HG03060 (cell line): ENCODE measurements around the gene GAST.
"Not testable (repeated sequence)": the region's sequence is repeated elsewhere in the genome, so short reads cannot be mapped to it uniquely, and the experiment has no call there.

ENCODE experiments used
- ATAC-seq: cut with Tn5 transposase; IDR thresholded peaks from one replicate; pipeline ENCODE4 v1.9.1; 2021; ENCODE audit warnings: low read depth, moderate number of reproducible peaks; ENCODE audit not compliant: unreplicated experiment

Gene GAST

DNA sequence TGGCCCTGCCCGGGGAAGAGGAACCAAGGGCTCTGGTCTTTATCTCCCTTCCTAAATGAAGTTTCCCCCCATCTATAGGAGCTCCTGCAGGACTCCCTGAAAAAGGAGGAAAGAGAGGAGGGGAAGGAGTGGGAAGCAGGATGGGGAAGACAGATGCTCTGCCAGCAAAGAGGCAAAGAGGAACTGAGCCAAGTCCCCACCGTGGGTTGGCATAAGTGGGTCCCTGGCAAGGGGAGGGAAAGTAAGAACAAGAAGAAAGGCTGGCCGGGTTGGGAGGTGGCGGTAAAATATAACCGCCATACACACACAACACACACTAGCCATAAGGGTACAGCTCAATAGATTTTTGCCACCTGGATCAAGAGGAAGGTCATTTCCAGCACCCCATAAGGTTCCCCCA, 29.5 kb upstream of the GAST start:
- no peak for ATAC-seq

DNA sequence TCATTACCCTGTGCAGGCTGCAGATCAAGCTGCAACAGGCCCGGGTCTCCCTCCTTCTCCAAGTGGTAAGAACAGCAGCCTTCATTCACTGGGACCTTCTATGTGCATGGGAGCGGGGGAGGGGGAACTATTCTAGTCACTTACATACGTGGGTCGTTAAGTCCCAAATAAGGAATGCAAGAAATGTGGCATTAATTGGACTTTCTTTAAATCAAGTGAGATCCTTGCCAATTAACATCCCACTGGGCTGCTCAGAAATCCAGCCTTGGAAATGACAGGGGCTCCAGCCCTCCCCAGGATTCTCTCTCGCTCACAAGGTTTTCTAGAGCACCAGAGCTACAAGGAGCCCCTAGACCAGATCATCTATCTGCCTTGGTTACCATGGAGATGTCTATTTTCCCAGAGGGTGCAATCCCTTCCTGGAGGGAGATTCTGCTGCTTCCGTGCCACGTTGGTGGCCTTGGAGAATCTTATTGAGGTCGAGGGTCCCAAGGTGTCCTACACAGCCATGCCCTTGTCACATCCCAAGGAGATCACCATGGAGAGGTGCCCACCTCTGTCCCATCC, 28.6 kb upstream of the GAST start:
- no peak for ATAC-seq

DNA sequence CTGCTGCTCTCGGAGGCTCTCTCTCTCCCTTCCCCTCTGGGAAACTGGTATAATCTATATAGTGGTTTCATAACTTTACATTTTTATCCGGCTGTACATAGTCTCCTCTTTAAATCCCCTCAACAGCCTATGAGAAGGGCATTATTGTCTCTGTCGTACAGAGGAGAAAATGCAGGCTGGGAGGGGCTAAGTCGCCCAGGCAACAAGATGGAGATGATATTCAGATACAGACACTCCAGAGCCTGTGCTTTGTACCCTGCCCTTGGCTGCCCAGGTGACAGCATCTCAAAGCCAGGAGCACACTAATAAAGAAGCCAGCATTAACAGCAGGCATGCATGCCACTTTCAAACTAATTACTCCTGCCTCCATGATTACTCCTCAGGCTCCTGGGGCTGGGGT, 28.1 kb upstream of the GAST start:
- ATAC-seq, result no peak

DNA sequence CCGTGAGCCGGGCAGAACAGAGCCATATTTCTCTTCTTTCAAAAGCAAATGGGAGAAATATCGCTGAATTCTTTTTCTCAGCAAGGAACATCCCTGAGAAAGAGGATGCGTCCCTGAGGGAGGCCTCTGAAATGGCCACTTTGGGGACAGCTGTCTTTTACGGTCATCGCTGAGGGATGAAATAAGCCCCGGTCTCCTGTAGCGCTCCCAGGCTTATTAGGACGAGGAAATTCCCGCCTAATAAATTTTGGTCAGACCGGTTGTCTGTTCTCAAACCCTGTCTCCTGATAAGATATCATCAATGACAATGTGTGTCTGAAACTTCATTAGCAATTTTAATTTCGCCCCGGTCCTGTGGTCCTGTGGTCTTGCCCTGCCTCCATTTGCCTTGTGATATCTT, 26.4 kb upstream of the GAST start:
- ATAC-seq, result not testable (repeated sequence)

DNA sequence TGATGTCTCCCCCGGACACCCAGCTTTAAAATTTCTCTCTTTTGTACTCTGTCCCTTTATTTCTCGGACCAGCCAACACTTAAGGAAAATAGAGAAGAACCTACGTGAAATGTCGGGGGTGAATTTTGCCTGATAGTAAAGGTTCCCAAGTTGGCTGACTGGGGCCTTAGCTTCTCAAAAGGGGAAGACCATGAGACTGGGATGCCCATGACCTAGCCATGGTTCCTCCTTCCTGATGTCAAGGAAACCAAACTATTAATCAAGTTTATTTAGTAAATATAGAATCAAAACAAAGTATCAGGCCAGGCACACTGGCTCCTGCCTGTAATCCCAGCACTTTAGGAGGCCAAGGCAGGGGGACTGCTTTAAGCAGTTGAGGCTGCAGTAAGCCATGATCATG, 25.9 kb upstream of the GAST start:
- no peak for ATAC-seq

DNA sequence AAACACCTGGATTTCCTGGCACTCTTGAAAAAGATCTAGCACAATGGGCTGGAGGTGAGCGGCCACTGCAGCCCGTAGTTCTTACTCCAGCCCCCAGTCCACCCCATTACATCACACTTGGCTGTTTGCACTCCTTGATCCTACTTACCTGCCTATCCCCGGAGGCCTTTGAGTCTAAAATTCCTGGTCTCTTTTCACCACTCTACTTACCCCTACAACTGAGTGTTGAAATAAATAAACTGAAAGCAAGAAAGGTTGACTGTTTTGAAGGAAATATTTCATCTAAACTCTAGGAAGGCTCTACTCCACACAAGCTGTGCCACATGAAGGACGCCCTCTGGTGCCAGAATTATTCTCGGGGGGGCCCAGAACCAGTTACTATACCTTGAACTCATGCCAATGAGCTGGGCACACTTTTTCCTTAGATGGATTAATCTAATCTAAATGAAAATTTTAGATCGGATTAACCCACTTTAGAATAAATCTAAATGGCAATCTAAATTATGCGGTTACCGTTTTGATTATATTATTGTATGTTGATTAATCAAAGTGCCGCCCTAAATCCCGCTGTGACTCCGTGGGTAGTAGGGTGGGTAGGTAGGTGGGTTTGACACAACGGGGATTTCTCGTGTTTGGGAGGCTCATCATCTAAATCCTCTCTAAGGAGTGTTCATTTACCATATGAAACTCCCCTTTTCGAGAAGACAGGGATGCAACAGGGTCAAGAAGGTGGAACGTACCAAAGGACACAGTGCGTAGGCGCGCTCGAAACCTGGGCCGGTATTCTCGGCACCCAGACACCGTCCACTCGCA, 24.1 kb upstream of the GAST start:
- ATAC-seq, result peak; percentile 3

DNA sequence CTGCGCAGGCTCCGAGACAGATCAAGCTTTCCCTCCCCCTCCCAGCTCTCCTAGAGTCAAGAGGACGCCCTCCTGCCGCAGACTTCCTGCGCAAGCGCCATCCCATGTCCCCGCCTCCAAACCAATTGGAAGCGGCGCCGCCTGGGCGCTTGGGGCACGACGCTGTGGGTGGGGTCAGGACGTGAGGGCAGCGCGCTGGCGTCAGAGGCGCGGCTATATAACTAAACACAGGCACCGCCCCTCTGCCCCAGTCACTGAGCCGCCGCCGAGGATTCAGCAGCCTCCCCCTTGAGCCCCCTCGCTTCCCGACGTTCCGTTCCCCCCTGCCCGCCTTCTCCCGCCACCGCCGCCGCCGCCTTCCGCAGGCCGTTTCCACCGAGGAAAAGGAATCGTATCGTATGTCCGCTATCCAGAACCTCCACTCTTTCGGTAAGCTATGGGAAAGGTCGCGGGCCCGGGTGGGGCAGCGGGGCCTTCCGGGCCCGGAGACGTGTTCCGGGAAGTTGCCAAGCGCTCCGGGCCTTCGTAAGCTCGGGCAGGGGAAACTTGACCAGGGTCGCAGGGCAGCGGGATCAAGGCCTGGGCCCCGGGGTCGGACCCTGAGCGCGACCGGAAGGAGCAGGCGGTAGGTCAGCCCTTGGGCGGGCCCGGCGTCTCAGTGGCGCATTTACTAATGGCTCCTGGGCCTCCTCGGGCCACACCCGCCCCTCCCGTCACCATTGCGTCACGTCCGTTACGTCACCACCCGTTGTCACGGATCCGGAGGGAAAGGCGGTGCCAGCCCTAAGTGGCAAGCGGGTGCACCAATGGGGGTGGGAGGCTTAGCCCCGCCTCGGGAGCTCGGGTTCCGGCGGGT, 23.3 kb upstream of the GAST start, which contains the start of gene EIF1:
TSS of gene EIF1 (plus strand) at position 245 of the 856 bp plus-strand sequence. CDS start at position 399, 154 bp downstream.
- peak; percentile 42 for ATAC-seq

DNA sequence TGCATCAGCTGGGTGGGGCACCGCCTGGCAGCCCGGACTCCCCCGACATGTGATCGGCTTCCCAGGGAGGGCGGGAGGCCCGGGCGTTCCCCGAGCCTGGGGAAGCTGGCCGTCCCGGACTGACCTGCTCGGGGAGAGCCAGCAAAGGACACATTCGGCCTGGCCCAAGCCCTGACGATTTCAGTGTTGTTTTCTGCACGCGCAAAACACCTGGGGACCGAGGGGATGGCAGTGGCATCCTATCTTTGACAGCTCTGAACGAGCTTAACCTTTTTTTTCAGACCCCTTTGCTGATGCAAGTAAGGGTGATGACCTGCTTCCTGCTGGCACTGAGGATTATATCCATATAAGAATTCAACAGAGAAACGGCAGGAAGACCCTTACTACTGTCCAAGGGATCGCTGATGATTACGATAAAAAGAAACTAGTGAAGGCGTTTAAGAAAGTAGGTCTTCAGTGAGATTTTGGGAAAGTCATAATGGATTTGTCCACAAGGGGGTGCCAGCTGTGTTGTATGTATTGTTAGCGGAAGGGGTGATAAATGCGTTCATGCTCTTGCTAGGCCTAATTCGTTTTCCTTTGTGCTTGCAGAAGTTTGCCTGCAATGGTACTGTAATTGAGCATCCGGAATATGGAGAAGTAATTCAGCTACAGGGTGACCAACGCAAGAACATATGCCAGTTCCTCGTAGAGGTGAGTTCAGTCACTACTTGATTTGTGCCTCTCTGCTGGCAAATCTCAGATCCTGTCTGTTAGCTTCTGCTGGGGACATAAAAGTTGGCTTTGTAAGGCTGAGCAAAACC, 22.4 kb upstream of the GAST start:
- no peak for ATAC-seq

DNA sequence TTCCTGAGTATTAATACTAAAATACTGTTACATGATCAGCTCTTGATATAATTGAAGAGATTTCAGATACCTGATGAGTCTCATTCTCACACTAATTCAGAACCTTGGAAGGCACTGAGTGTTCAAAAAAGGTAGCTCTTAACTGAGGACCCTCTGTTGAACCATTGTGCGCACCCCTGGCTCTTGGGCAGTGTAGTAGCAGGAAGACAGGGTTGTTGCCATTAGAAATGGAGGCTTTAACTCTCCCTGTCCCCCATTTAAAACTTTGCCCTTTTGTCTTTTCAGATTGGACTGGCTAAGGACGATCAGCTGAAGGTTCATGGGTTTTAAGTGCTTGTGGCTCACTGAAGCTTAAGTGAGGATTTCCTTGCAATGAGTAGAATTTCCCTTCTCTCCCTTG, 21.6 kb upstream of the GAST start:
- ATAC-seq, result no peak

DNA sequence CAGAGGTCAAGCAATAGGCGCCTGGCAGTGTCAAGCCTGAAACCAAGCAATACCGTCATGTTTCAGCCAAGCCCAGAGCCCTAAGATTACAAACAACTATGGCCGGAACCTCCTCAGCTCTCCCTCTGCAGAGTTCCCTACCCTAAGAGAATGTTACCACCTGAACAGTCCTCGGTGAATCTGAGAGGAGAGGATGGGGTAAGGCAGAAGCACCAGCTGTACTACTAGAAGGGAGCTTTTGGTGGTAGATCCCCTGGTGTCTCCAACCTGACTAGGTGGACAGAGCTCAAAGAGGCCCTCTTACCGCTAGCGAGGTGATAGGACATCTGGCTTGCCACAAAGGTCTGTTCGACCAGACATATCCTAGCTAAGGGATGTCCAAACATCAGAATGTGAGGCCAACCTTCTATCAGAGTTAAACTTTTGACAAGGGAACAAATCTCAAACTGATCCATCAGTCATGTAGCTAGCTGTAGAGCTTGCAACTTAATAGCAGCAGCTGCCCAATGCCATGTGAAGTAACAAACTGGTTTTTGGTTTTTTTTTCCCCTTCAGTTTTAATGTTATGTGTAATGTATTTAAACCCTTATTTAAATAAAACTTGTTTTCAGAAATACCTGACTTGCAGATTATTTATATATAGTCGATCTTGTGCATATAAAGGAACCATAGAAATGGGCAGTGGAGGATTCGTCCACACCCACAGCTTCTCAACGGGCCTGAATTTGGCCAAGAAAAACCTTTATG, 20.9 kb upstream of the GAST start:
- ATAC-seq, result no peak

DNA sequence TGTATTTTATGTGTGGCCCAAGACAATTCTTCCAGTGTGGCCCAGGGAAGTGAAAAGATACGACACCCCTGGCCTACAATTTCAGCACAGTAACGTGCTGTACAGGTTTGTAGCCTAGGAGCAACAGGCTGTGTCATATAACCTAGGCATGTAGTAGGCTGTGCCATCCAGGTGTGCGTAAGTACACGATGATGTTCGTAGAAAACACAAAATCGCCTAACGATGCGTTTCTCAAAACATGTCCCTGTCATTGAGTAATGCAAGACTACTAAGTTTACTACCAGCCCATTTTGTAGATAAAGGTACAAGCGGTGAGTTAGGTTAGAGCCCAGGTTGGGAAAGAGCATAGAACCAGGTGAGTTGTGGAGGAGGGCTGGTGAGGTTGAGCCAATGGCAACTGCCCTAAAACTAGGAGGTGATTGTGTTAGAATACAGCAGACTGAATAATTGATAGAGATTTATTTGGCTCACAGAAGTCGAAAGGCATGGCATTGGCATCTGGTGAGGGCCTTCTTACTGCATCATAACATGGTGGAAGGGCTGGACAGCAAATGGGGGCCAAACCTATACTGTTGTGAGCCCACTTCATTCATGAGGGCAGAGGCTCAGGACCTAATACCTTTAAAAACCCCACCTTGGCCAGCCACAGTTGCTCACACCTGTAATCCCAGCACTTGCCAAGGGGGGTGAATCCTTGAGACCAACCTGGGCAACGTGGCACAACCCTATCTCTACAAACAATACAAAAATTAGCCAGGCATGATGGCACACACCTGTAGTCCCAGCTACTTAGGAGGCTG, 19.2 kb upstream of the GAST start:
- no peak for ATAC-seq

DNA sequence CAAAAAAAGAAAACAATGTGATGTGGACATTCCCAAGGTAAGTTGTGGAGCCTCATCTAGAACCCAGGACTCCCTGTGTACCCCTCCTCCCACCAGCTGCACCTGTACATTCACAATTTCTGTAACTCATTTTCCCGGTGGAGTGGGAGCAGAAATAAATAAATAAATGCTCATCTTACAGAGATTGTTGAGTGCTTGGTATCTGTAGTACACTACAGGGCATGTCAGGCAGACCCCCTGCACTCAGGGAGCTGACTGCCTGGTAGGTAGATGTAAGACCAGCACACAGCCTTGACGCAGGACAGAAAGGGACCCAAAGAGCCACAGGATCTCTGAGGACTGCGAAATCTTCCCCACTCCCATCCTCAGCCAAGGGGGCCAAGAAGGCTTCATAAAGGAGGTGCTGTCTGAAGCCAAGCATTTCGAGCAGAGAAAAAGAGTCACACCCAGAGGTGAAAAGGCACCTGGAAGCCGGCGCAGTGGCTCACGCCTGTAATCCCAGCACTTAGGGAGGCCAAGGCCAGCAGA, 16.9 kb upstream of the GAST start:
- no peak for ATAC-seq

DNA sequence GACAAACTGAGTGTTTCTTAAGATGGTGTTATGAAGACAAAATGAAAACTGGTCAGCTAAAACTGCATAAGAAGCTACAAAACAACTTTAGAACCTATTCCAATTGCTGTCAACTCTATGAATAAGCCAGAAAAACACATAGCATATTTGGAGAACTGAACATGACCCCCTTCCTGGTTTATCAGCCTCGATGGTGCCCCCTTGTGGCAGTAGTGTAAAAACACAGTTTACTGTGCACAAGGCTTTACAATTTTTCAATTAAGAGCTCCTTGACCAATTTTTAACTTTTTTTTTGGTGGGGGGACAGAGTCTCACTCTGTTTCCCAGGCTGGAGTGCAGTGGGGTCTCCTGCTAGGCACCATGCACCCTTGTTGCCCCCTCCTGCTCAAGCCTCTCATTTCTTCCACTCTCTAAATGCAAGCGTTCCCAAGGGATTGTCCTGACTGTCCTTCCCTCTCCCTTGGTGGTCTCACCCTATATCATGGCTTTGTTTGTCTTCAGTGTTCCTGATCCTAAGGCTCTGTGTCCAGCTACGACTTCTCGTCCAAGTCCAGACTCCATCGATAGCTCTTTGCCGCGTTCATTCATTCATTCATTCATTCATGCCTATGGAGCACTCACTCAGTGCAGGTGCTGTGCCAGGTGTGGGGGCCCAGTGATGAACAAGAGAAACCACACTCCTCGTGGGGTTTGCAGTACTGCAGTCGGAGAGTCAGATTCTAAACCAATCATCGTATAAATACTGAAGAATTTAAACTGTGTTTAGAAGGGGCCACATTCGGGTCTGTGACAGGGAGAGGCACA, 16.0 kb upstream of the GAST start:
- ATAC-seq, result no peak

DNA sequence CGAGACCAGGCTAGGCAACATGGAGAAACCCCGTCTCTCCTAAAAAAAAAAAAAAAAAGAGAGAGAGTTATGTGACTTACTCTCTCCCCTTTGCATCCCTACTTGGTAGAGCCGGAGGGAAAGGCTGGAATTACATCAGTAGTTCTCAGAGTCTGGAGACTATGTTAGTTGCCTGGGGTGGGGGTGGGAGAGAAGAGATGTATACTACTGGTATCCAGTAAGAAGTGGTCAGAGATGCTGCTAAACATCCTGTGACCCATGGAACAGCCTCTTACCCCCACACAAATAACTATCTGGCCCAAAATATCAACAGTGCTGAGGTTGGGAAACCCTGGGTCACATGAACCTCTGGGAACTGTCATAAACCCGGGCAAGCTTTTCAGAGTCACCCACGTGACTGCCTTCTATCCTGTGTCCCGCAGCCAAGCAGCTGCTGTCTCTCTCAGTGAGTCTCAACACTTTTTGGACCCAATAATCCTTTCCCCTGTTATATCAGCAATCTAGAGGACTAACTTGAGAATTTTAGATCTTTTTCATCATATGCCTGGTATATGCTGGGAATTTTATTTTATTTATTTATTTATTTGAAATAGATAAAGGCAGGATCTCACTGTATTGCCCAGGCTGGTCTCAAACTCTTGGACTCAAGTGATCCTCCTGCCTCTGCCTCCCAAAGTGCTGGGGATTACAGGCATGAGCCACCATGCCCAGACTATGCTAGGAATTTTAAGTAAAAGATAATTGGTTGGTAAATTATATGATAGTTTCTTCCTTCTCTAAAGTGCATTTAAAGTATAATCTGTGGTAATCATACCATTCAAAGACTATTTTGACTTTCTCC, 14.8 kb upstream of the GAST start:
- no peak for ATAC-seq

DNA sequence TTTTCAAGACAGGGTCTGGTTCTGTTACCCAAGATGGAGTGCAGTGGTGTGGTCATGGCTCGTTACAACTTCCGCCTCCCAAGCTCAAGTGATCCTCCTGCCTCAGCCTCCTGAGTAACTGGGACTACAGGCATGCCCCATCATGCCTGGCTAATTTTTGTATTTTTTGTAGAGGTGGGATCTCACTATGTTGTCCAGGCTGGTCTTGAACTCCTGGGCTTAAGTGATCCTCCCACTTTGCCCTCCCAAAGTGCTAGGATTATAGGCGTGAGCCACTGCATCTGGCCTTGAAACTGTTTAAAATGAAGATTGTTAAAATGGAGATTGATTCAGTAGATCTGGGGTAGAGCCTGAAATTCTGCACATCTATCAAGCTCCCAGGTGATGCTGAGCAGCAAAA, 11.3 kb upstream of the GAST start:
- not testable (repeated sequence) for ATAC-seq

DNA sequence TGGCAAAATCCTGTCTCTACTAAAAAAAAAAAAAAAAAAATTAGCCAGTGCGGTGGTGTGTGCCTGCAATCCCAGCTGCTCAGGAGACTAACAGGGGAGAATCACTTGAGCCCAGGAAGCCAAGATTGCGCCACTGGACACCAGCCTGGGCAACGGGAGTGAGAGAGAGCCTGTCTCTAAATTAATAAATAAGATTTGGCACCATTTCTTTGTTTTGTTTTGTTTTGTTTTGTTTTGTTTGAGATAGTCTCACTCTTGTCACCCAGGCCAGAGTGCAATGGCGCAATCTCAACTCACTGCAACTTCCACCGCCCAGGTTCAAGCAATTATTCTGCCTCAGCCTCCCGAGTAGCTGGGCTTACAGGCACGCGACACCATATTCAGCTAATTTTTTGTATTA, 9.4 kb upstream of the GAST start:
- no peak for ATAC-seq
